ENCODE data around the gene CCDC124. TPM values are rescaled to one million over a fixed set of nuclear protein-coding genes. Genes with fewer than 3 reads are reported as not detected.
"Not testable (repeated sequence)": the region's sequence is repeated elsewhere in the genome, so short reads cannot be mapped to it uniquely, and the experiment has no call there.

CCDC124 gene
- polyA plus RNA-seq, 1 donor = 49.7 TPM

DNA sequence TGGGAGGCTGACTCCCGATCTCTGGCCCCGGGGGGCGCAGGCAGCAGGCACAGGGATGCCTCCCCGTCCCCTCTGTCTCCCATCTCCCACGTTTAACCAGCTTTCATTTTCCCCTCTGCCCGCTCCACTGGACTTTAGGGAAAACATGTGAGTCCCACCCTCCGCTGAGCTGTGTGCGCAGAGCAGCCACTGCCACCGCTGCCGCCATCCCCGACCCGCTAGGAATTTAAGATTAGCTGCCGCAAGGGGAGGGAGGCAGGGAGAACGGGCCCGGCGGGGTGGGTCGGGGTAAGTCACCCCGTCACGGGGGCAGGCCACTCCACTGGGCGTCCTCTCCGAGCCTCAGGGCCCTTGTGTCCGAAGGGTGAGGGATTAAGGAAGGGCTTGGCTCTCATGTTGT lies 49.6 kb downstream of the CCDC124 start:
- Histone ChIP-seq H3K27ac (ENCODE audit: low read length) (no peak overlapping the region), H3K27me3 (ENCODE audit: control insufficient read depth, insufficient read depth, low read length) (no peaks in the 10 kb centered on the region), H3K4me1 (ENCODE audit: control insufficient read depth, insufficient read depth, low read length) (no peaks in the 10 kb centered on the region), H3K36me3 (ENCODE audit: control insufficient read depth, insufficient read depth, low read length) (no peaks in the 10 kb centered on the region), H3K9me3 (ENCODE audit: control insufficient read depth, low read depth, low read length) (no peaks in the 10 kb centered on the region), H3K4me3 (ENCODE audit: low read length) (no peak overlapping the region)
- WGBS (ENCODE audit: insufficient coverage, low lambda C conversion rate) = no CpG with 5 or more reads among the region's 22 CpGs
- DNase-seq = no peak

DNA sequence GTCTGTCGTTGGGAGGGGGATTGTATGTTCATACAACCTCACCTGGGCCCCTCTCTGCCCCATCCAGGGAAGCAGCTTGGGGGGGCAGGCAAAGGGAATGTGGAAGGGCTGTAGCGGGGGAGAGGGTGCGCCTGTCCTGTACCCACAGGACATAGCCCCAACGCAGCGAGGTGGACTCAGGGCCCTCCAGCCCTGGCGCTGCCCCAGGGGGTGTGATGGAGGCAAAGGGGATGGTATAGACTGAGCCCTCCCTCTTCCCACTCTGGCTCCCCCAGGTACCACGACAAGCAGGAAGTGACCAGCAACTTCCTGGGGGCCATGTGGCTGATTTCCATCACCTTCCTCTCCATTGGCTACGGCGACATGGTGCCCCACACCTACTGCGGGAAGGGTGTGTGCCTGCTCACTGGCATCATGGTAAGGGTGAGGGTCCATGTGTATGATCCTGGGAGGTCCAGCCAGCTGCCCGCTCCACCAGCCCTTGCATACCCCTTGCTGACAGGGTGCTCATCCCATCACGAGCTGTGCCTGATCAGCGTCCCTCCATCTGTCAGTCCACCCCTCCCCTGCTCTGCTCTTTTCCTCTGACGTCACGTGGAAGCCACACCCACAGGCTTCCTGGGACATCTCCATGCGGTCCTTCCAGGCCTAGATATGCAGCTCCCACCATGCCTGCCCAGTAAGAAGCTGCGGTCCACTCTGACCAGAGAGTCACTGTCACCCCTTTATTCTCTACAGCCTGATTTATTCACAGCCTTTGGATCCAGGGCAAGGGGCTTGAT lies 52.4 kb downstream of the CCDC124 start:
- Histone ChIP-seq H3K36me3 (ENCODE audit: control insufficient read depth, insufficient read depth, low read length) (no peaks in the 10 kb centered on the region), H3K27ac (ENCODE audit: low read length) (no peak overlapping the region), H3K9me3 (ENCODE audit: control insufficient read depth, low read depth, low read length) (no peaks in the 10 kb centered on the region), H3K4me3 (ENCODE audit: low read length) (no peak overlapping the region), H3K4me1 (ENCODE audit: control insufficient read depth, insufficient read depth, low read length) (no peaks in the 10 kb centered on the region), H3K27me3 (ENCODE audit: control insufficient read depth, insufficient read depth, low read length) (no peaks in the 10 kb centered on the region)
- no CpG with 5 or more reads among the region's 17 CpGs for WGBS (ENCODE audit: insufficient coverage, low lambda C conversion rate)
- DNase-seq = no peak

DNA sequence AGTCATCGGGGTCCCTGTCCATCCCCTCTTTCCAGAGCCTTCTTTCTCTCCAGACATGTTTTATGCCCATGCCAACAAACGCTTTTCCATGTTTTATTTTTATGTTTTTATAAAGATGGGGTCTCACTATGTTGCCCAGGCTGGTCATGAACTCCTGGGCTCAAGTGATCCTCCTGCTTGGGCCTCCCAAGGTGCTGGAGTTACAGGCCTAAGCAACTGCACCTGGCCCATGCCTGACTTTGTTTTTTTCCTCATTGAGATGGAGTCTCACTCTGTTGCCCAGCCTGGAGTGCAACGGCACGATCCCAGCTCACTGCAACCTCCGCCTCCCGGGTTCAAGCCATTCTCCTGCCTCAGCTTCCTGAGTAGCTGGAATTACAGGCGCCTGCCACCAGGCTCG lies 53.8 kb downstream of the CCDC124 start:
- not testable (repeated sequence) for H3K36me3 ChIP-seq (ENCODE audit: control insufficient read depth, insufficient read depth, low read length); H3K4me3 ChIP-seq (ENCODE audit: low read length); H3K27ac ChIP-seq (ENCODE audit: low read length); H3K4me1 ChIP-seq (ENCODE audit: control insufficient read depth, insufficient read depth, low read length); H3K27me3 ChIP-seq (ENCODE audit: control insufficient read depth, insufficient read depth, low read length); H3K9me3 ChIP-seq (ENCODE audit: control insufficient read depth, low read depth, low read length); DNase-seq
- WGBS (ENCODE audit: insufficient coverage, low lambda C conversion rate) = 100% methylated on average over 1 of the region's 8 CpGs

DNA sequence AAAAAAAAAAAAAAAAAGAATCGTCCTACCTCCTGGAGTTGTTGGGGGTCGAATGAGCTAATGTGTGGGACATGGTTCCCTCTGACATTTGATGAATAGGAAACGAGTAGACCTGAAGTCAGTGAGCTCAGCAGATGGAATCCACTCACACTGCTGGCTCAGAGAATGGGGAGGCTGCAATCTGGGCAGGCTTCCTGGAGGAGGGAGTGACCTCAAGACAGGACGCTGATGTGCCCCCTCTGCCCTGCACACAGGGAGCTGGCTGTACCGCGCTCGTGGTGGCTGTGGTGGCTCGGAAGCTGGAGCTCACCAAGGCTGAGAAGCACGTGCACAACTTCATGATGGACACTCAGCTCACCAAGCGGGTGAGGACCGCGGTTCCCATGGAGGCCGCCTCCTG lies 55.3 kb downstream of the CCDC124 start:
- no peaks in the 10 kb centered on the region for H3K4me1 ChIP-seq (ENCODE audit: control insufficient read depth, insufficient read depth, low read length)
- H3K36me3 ChIP-seq (ENCODE audit: control insufficient read depth, insufficient read depth, low read length) = no peaks in the 10 kb centered on the region
- no CpG with 5 or more reads among the region's 13 CpGs for whole genome bisulfite sequencing (ENCODE audit: insufficient coverage, low lambda C conversion rate)
- H3K9me3 ChIP-seq (ENCODE audit: control insufficient read depth, low read depth, low read length) = no peaks in the 10 kb centered on the region
- no peak overlapping the region for H3K4me3 ChIP-seq (ENCODE audit: low read length)
- H3K27me3 ChIP-seq (ENCODE audit: control insufficient read depth, insufficient read depth, low read length) = no peaks in the 10 kb centered on the region
- H3K27ac ChIP-seq (ENCODE audit: low read length) = no peak overlapping the region
- no peak for DNase-seq

DNA sequence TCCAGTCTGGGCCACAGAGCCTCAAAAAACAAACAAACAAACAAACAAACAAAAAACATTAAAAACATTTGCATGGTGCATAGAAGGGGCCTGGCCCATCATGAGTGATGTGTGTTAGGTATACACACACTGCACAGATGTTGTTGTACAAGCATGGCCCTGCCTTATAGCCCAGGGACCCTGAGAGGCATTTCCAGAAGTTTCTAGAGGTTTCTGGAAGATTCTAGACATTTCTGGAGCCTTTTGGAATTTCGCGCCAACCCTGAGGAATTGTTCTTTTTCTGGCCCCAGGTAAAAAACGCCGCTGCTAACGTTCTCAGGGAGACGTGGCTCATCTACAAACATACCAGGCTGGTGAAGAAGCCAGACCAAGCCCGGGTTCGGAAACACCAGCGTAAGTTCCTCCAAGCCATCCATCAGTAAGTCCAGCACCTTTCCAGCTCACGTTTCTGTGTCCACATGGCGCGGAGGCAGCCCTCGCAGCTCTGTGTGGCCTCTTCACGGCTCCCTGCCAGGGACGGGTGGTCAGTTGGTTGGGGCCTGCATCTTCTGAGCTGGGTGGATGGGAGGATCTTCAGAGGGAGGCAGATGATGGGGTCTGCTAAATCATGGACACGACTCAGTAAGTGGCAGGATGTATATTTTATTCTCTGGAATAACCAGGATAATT lies 56.7 kb downstream of the CCDC124 start:
- no peak for DNase-seq
- no peak overlapping the region for H3K27ac ChIP-seq (ENCODE audit: low read length)
- no peaks in the 10 kb centered on the region for H3K27me3 ChIP-seq (ENCODE audit: control insufficient read depth, insufficient read depth, low read length)
- no peak overlapping the region for H3K4me3 ChIP-seq (ENCODE audit: low read length)
- WGBS (ENCODE audit: insufficient coverage, low lambda C conversion rate) = no CpG with 5 or more reads among the region's 16 CpGs
- no peaks in the 10 kb centered on the region for H3K36me3 ChIP-seq (ENCODE audit: control insufficient read depth, insufficient read depth, low read length)
- no peaks in the 10 kb centered on the region for H3K9me3 ChIP-seq (ENCODE audit: control insufficient read depth, low read depth, low read length)
- H3K4me1 ChIP-seq (ENCODE audit: control insufficient read depth, insufficient read depth, low read length) = no peaks in the 10 kb centered on the region

DNA sequence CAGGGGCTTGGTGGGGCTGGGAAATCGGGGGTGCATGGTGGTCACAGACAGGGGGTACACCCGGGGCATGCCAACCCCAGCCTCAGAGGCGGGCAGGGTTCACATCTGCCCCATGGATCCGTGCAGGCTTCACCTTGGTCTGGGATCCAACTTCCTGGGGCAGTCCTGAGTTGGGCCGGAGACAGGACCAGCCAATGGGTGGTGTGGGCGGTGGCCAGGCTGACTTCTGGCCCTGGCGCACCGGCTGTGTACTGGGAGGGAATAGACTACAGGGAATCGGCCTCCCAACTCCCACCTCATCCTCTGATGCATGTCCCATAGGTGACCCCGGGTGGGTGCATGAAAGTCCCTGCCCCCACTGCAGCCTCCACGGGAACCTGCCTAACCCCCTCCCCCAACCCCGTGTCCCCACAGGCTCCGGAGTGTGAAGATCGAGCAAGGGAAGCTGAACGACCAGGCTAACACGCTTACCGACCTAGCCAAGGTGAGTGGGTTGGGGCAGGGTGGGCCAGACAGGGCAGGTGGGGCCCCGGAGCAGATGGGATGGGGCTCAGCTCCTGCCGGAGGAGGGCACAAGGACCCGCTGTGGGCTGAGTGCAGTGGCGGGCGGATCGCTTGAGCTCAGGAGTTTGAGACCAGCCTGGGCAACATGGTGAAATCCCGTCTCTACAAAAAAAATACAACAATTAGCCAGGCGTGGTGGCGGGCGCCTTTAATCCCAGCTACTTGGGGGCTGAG lies 60.4 kb downstream of the CCDC124 start:
- WGBS (ENCODE audit: insufficient coverage, low lambda C conversion rate) = no CpG with 5 or more reads among the region's 27 CpGs
- DNase-seq = no peak

More for the DNA sequence above, 60.4 kb downstream of the CCDC124 start:
- Histone ChIP-seq H3K4me3 (ENCODE audit: low read length) (no peak overlapping the region), H3K27ac (ENCODE audit: low read length) (no peak overlapping the region), H3K27me3 (ENCODE audit: control insufficient read depth, insufficient read depth, low read length) (no peaks in the 10 kb centered on the region), H3K4me1 (ENCODE audit: control insufficient read depth, insufficient read depth, low read length) (no peaks in the 10 kb centered on the region), H3K36me3 (ENCODE audit: control insufficient read depth, insufficient read depth, low read length) (no peaks in the 10 kb centered on the region), H3K9me3 (ENCODE audit: control insufficient read depth, low read depth, low read length) (no peaks in the 10 kb centered on the region)

Other genes with a start within 250 kb of the CCDC124 start
- gene UNC13A, start 244.7 kb upstream of the CCDC124 start, polyA plus RNA-seq = 2.7 TPM
- 21.2 TPM for gene MAP1S, start 213.5 kb upstream of the CCDC124 start, polyA plus RNA-seq
- 2.5 TPM for gene FCHO1, start 181.5 kb upstream of the CCDC124 start, polyA plus RNA-seq
- gene B3GNT3, start 137.9 kb upstream of the CCDC124 start, polyA plus RNA-seq = 91.7 TPM
- 1.6 TPM for gene INSL3, start 111.5 kb upstream of the CCDC124 start, polyA plus RNA-seq
- 9.9 TPM for gene JAK3, start 85.0 kb upstream of the CCDC124 start, polyA plus RNA-seq
- 1,919 TPM for gene RPL18A, start 73.1 kb upstream of the CCDC124 start, polyA plus RNA-seq
- gene SLC5A5, start 61.1 kb upstream of the CCDC124 start, polyA plus RNA-seq = not detected
- gene KCNN1, start 34.1 kb downstream of the CCDC124 start, polyA plus RNA-seq = 1.1 TPM
- 7.7 TPM for gene ARRDC2, start 75.2 kb downstream of the CCDC124 start, polyA plus RNA-seq
- 1.2 TPM for gene IL12RB1, start 153.9 kb downstream of the CCDC124 start, polyA plus RNA-seq
- gene MAST3, start 164.8 kb downstream of the CCDC124 start, polyA plus RNA-seq = 27.9 TPM
- gene PIK3R2, start 220.1 kb downstream of the CCDC124 start, polyA plus RNA-seq = 67.7 TPM
- gene IFI30, start 240.8 kb downstream of the CCDC124 start, polyA plus RNA-seq = 270 TPM

Measured in large intestine (tissue), 3 donors.